Bone marrow (tissue), 2 donors: ENCODE data around the gene SELENOT.
"Not testable (repeated sequence)": the region's sequence is repeated elsewhere in the genome, so short reads cannot be mapped to it uniquely, and the experiment has no call there.

Experiments used
- DNase-seq, 2 donors: peaks; one replicate each; lab custom pipeline; 2025; lab: John Stamatoyannopoulos, UW

SELENOT gene

DNA sequence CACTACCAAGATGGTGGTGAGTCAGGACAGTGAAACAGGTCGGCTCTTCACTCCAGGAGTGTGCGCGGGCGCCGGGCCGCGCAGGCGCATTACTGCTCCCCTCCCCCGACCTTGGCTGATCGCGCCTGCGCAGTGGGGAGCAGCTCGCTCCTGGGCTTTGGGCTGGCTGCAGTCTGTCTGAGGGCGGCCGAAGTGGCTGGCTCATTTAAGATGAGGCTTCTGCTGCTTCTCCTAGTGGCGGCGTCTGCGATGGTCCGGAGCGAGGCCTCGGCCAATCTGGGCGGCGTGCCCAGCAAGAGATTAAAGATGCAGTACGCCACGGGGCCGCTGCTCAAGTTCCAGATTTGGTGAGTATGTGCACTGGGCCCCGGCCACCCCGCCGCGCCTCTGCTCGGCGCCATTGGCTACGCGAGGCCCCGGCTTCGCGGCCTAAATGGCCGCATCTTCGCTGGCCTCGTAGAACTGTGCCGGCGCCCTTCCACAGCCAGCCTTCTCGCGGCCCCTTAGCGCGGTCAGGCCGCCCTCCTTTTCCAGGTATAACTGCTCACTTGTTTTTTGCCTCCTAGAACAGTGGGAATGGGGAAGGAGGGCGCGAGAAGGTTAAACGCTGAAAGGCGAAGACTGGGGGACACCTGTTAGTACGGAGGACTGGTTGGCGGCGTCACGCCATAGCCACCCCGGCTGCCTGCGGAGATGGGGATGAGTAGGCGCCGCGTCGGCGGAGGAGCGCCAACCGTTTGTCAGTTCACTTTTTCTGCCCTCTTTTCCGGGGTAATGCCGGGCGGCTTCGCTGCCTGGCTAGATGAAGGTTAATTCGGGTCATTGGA lies at the start of gene SELENOT:
Gene SELENOT, plus strand, starts transcription at position 169 of the 827 bp plus-strand sequence. Its CDS starts 42 bp downstream, at position 211.
- peak; percentile 88 to 93 for DNase-seq

- no peak for DNase-seq
Measured at GRCh38 chr3:150555859-150556436, 47.2 kb upstream of the SELENOT start.

DNA sequence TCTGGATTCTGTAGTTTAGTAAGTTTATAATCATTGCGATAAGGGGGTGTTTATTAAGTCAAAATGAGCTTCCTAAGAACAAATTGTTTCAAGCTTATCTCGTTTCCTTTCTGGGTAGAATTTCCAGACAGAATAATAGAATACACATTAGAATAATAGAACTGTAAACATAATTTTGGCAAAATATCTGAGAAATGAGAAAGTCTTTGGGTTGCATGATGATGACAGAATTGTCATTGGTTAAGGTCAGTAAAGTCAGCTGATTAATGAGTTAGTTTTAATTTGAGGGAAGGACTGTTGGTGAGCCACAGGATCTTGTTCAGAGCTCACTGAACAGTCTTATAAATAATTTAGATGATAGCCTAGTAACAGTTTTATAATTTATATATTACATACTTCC lies 46.3 kb upstream of the SELENOT start:
- no peak for DNase-seq

GRCh38 chr3:150557725-150558124 lies 45.4 kb upstream of the SELENOT start:
- DNase-seq: no peak

DNA sequence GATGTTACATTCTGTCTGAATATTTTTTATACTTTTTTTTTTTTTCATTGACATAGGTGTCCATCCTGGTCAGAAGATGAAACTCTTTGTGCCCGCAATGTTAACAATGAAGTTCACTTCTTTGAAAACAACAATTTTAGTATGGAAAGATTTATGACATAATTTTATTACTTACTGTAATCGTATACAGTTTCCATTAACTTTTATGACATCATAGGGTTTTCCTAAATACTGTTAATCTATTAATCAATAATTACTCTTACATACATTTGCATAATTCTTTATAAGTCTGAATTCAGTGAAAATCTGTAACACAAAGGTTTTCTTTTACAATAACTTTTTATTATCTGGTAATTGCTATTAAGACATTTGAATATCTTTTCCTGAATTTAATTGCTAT lies 38.9 kb upstream of the SELENOT start:
- no peak for DNase-seq

DNA sequence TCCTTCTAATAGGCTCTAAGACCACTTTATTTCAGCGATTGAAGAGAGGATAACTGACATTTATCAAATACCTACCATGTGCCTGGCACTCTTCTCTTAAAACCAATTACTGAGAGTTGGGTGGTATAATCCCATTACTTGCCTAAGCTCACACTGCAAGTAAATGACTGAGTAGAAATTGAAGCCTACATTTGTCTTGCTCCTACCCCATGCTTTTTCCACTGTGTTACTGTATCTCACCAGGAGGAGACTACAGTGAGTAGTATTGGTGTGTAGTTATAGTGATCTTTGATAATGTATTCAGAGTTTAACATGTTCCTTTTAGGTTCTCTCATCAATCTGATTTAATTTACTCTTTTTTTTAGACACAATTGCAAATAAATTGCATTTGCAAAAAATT lies 35.8 kb upstream of the SELENOT start:
- DNase-seq: no peak

GRCh38 chr3:150577855-150578254 lies 25.3 kb upstream of the SELENOT start:
- DNase-seq: no peak

GRCh38 chr3:150581174-150581573 lies 21.9 kb upstream of the SELENOT start:
- DNase-seq: no peak

DNA sequence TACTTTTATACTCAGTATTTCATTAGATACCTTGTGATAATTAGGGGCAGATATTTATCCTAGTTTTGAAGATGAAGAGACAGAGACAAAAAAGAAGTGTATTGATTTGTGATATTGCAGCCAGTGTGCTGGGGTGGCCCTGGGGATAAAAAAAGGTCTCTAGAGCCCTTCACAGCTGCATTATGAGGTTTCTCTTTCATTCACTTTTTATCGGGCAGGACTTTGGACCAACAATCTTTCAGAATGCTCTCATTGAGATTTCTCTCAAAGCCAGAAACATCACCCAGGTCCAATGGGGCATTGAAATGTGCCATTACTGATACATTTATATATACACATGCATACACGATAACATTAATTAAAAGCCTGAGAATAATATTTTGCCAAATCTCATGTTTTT lies 20.5 kb upstream of the SELENOT start:
- DNase-seq: no peak

DNA sequence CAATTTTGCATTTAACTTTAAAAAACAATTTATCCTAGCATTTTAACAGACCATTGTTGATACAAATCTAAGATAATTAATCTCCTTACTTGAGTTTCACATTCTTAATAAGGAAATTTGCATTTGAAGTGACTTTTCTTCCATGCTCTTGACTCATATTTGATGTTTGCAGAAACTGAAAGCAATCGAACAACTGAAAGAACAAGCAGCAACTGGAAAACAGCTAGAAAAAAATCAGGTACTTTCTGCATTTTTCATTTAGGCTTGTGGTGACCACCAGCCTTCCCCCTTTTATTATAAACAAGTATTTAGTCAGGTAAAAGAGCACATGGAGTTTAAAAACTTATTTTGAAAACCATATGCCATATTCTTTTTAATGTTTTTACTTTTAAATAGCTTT lies 20.1 kb upstream of the SELENOT start:
- DNase-seq: no peak

DNA sequence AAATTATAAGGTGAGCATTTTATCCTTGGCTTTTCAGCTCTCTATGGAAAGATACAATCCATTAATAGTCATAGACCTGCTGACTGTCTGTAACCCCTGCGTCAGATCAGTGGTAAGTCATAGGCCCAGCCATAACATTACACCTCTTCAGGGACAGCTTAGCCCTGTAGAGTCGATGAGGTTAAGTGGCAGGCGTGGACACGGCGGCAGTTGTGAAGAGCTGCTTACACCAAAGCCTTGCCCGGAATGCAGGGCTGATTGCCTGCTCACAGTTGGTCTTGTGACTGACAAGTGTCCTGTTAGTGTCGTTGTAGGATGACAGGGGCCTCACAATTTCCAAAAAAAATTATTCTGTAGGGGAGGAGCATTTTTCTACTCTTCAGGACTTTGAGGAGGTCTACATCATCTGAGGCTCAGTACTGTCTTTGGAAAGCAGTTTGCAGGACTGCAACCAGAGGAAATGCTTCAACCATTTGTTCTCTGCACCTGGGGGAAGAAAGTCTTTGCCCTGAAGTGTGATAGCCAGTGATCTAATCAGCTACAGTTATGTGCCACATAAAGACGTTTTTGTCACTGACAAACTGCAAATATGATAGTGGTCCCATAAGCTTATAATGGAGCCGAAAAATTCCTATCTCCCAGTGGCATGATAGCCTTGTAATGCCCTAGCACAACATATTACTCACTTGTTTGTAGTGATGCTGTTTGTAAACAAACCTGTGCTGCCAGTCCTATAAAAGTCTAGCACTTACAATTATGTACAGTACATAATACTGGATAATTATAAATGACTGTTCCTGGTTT lies 14.9 kb upstream of the SELENOT start:
- DNase-seq: no peak

- DNase-seq: no peak
Measured at GRCh38 chr3:150589759-150590158, 13.4 kb upstream of the SELENOT start.

DNA sequence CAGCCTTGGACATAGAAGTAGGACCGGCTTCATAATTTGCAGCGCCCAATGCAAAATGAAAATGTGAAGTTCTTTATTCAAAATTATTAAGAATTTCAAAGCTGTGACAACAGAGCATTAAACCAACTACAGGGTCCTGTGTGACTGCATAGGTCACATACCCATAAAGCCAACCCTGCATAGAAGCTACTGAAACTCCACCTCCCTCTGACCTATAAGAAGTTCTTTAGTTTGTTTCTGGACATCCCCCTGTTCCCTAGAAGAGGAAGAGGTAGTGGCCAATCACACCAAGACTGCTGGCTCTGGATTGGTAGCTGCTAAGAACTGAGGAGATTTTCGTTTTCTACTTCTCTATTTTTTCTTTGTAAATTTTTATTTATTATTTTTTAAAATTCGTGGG lies 9.0 kb upstream of the SELENOT start:
- no peak for DNase-seq

GRCh38 chr3:150597646-150598045 lies 5.5 kb upstream of the SELENOT start:
- DNase-seq: no peak

- DNase-seq: no peak
Measured at GRCh38 chr3:150599611-150600297, 3.4 kb upstream of the SELENOT start.

DNA sequence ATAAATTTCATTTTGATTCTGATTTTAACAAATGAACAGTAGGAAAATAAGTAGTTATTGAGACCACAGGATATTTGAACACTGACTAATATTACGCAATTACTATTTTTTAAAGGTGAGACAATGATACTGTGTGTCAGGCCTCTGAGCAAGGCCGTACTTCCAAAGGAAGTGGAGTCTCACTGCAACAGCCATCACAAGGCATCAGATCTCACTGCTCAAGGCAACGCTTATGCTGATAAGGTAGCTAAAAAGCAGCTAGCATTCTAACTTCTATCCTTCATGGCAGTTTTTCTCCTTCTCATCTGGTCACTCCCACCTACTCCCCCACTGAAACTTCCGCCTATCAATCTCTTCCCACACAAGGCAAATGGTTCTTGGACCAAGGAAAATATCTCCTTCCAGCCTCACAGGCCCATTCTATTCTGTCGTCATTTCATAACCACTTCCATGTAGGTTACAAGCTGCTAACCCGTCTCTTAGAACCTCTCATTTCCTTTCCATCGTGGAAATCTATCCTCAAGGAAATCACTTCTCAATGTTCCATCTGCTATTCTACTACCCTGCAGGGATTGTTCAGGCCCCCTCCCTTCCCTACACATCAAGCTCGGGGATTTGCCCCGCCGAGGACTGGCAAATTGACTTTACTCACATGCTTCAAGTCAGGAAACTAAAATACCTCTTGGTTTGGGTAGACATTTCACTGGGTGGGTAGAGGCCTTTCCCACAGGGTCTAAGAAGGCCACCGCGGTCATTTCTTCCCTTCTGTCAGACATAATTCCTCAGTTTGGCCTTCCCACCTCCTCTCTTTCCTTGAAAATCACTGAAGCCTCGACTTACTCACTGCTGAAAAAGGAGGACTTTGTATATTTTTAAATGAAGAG lies 2.2 kb upstream of the SELENOT start:
- DNase-seq: not testable (repeated sequence)

DNA sequence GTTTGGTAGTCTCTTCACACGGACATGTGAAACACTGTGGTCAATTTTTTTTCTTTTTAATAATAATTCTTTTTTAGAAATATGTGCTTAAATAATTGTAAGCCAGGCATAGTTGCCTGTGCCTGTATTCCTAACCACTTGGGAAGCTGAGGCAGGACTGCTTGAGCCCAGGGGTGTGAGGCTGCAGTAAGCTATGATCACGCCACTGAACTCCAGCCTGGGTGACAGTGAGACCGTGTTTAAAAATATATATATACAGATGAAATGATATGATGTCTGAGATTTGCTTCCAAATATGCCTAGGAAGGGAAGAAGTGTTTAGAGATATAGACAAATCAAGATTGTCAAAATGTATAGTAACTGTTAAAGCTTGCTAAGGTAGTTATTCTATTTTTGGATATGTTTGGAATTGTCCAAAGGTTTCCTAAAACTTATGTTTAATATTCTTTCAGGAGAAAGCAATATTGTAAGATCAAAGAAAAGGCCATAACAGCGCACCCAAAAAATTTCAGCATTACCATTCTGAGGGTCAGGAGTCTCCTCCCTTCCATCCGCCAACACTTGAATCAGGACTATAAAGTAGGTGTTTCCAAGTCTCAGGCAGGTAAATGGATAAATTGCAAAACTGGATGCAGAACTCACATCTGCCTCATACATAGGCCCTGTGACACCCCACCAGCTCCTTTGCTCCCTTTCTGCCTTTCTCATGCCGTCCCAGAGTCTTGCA lies 532 bp upstream of the SELENOT start:
- no peak for DNase-seq

- no peak for DNase-seq
Measured at GRCh38 chr3:150603980-150604319, 829 bp downstream of the SELENOT start.

GRCh38 chr3:150605998-150606641 lies 3.0 kb downstream of the SELENOT start:
- peak; percentile 21 to 53 for DNase-seq
